Transverse colon (tissue), 4 donors: ENCODE measurements around the gene E4F1.

Source experiments
- POLR2AphosphoS5 ChIP-seq, 3 donors: sonication (generic); formaldehyde crosslinking; IDR thresholded peaks; one replicate each; pipeline ENCODE4 v1.6.1; 2016; ENCODE audit warnings: antibody characterized with exemption in 3 of 3
- TF ChIP-seq, protein P1 (sequence below), 5 experiments: fragments of 200-600 bp in 3 of 5; fragments of 450-650 bp in 2 of 5; sonication (generic) in 3 of 5; IDR thresholded peaks; 1 replicate in 2 of 5; 2 replicates in 3 of 5; pipeline ENCODE4 v1.5.1; 2016 to 2017; ENCODE audit warnings: antibody characterized with exemption in 5 of 5, inconsistent platforms in 3 of 5, mild to moderate bottlenecking in 2 of 5, moderate library complexity in 1 of 5

DNA sequence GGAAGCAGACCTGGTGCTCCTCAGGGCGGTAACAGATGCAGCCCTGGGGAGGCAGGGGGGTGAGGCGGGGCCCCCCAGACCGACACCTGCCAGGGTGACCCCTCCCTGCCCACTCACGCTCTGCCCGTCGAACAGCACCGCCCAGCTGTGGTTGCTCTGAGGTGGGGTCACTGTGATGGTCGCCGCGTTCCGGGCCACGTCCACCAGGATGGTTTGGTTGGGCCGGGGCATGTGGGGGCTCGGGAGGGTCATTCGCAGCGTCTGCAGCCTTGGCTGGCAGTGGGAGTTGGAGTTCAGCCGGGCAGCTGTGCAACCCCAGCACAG, 13.4 kb upstream of the E4F1 start:
- TF ChIP-seq, protein P1, sequence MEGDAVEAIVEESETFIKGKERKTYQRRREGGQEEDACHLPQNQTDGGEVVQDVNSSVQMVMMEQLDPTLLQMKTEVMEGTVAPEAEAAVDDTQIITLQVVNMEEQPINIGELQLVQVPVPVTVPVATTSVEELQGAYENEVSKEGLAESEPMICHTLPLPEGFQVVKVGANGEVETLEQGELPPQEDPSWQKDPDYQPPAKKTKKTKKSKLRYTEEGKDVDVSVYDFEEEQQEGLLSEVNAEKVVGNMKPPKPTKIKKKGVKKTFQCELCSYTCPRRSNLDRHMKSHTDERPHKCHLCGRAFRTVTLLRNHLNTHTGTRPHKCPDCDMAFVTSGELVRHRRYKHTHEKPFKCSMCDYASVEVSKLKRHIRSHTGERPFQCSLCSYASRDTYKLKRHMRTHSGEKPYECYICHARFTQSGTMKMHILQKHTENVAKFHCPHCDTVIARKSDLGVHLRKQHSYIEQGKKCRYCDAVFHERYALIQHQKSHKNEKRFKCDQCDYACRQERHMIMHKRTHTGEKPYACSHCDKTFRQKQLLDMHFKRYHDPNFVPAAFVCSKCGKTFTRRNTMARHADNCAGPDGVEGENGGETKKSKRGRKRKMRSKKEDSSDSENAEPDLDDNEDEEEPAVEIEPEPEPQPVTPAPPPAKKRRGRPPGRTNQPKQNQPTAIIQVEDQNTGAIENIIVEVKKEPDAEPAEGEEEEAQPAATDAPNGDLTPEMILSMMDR (IDR thresholded peaks at IDR 0.05): no peak
- TF ChIP-seq POLR2AphosphoS5 (IDR thresholded peaks at IDR 0.05): no peak
